H9 (cell line): ENCODE measurements around the gene CD46. TPM values are rescaled to one million over a fixed set of nuclear protein-coding genes. Genes with fewer than 3 reads are reported as not detected.

Experiments used
- DNase-seq: peaks from one replicate; pipeline ENCODE4 v3.0.0-alpha.2; 2017
- H2AFZ ChIP-seq: one replicate; pipeline ENCODE4 v1.6.1; 2013; ENCODE audit warnings: mild to moderate bottlenecking, low read length, control low read depth, moderate library complexity
- H2AK5ac ChIP-seq: 2 replicates; pipeline ENCODE4 v1.6.1; 2013; ENCODE audit warnings: low read length, control low read depth, mixed read lengths; ENCODE audit not compliant: insufficient read length
- H2BK120ac ChIP-seq: one replicate; pipeline ENCODE4 v1.6.1; 2013; ENCODE audit warnings: low read depth, mild to moderate bottlenecking, low read length, control low read depth, inconsistent platforms; ENCODE audit not compliant: poor library complexity, severe bottlenecking
- H2BK12ac ChIP-seq: 2 replicates; pipeline ENCODE4 v1.6.1; 2013; ENCODE audit warnings: low read length, control low read depth, mixed read lengths, low read depth; ENCODE audit not compliant: insufficient read length
- H2BK15ac ChIP-seq: 2 replicates; pipeline ENCODE4 v1.6.1; 2013; ENCODE audit warnings: low read depth, low read length, control low read depth
- H2BK20ac ChIP-seq: one replicate; pipeline ENCODE4 v1.6.1; 2013; ENCODE audit warnings: low read depth, mild to moderate bottlenecking, low read length, control low read depth, inconsistent platforms; ENCODE audit not compliant: poor library complexity, severe bottlenecking
- H2BK5ac ChIP-seq: 2 replicates; pipeline ENCODE4 v1.6.1; 2013; ENCODE audit warnings: low read length, control low read depth, mixed read lengths; ENCODE audit not compliant: insufficient read length
- H3K14ac ChIP-seq: 2 replicates; pipeline ENCODE4 v1.6.1; 2013; ENCODE audit warnings: low read length, control low read depth; ENCODE audit not compliant: insufficient read depth
- H3K18ac ChIP-seq: 2 replicates; pipeline ENCODE4 v1.6.1; 2013; ENCODE audit warnings: low read depth, mild to moderate bottlenecking, mixed read lengths, low read length, control low read depth; ENCODE audit not compliant: insufficient read length
- H3K23ac ChIP-seq: 2 replicates; pipeline ENCODE4 v1.6.1; 2013; ENCODE audit warnings: low read length, control low read depth, mixed read lengths, low read depth; ENCODE audit not compliant: insufficient read length
- H3K23me2 ChIP-seq: 2 replicates; pipeline ENCODE4 v1.6.1; 2013; ENCODE audit warnings: low read depth, mild to moderate bottlenecking, mixed read lengths, low read length, control low read depth; ENCODE audit not compliant: insufficient read length, poor library complexity, severe bottlenecking
- H3K27ac ChIP-seq: 2 replicates; pipeline ENCODE4 v1.5.1; 2013; ENCODE audit warnings: low read length, control low read depth, mixed read lengths, low read depth; ENCODE audit not compliant: insufficient read length
- H3K27me3 ChIP-seq: 2 replicates; pipeline ENCODE4 v1.6.1; 2013; ENCODE audit warnings: low read length, control low read depth, inconsistent platforms; ENCODE audit not compliant: insufficient read depth
- H3K4ac ChIP-seq: 2 replicates; pipeline ENCODE4 v1.6.1; 2013; ENCODE audit warnings: low read depth, mild to moderate bottlenecking, control low read depth, inconsistent platforms, low read length, moderate library complexity
- H3K4me1 ChIP-seq: 2 replicates; pipeline ENCODE4 v1.6.1; 2013; ENCODE audit warnings: low read length, control low read depth, inconsistent platforms; ENCODE audit not compliant: insufficient read depth
- H3K4me2 ChIP-seq: 2 replicates; pipeline ENCODE4 v1.6.1; 2013; ENCODE audit warnings: low read length, control low read depth, mixed read lengths; ENCODE audit not compliant: insufficient read length, insufficient read depth
- H3K56ac ChIP-seq: 2 replicates; pipeline ENCODE4 v1.6.1; 2013; ENCODE audit warnings: low read depth, mild to moderate bottlenecking, mixed read lengths, low read length, control low read depth; ENCODE audit not compliant: insufficient read length
- H3K79me1 ChIP-seq: 2 replicates; pipeline ENCODE4 v1.6.1; 2013; ENCODE audit warnings: low read depth, mild to moderate bottlenecking, moderate library complexity, low read length, control low read depth, inconsistent platforms; ENCODE audit not compliant: insufficient read depth, poor library complexity, severe bottlenecking
- H3K79me2 ChIP-seq: 2 replicates; pipeline ENCODE4 v1.6.1; 2013; ENCODE audit warnings: low read length, control low read depth, inconsistent platforms; ENCODE audit not compliant: insufficient read depth
- H3K9ac ChIP-seq: 2 replicates; pipeline ENCODE4 v1.6.1; 2013; ENCODE audit warnings: low read length, control low read depth, mixed read lengths; ENCODE audit not compliant: insufficient read length; ENCODE audit errors: extremely low read depth
- H3K9me3 ChIP-seq: one replicate; pipeline ENCODE4 v1.6.1; 2013; ENCODE audit warnings: low read depth, low read length, inconsistent platforms; ENCODE audit not compliant: control insufficient read depth
- H3T11ph ChIP-seq: one replicate; pipeline ENCODE4 v1.6.1; 2013; ENCODE audit warnings: mild to moderate bottlenecking, low read length, control low read depth, inconsistent platforms
- H4K20me1 ChIP-seq: one replicate; pipeline ENCODE4 v1.6.1; 2013; ENCODE audit not compliant: control insufficient read depth, insufficient read length, insufficient read depth
- H4K5ac ChIP-seq: 2 replicates; pipeline ENCODE4 v1.6.1; 2013; ENCODE audit warnings: low read depth, mild to moderate bottlenecking, mixed read lengths, low read length, control low read depth; ENCODE audit not compliant: insufficient read length
- H4K8ac ChIP-seq: replicated peaks from 2 replicates; pipeline ENCODE4 v1.6.1; 2013; ENCODE audit warnings: low read length, control low read depth, mixed read lengths, low read depth; ENCODE audit not compliant: insufficient read length
- H4K91ac ChIP-seq: 2 replicates; pipeline ENCODE4 v1.6.1; 2013; ENCODE audit warnings: low read depth, mild to moderate bottlenecking, moderate library complexity, mixed read lengths, low read length, control low read depth; ENCODE audit not compliant: insufficient read length
- H3K27ac Mint-ChIP-seq, 3 experiments: 2 replicates in 2 of 3; 3 replicates in 1 of 3; pipeline ENCODE4 v1.8.0; 2020 to 2021; ENCODE audit warnings: mixed read lengths in 3 of 3, mild to moderate bottlenecking in 1 of 3, moderate library complexity in 1 of 3
- H3K27me3 Mint-ChIP-seq: 2 replicates; pipeline ENCODE4 v1.8.0; 2021; ENCODE audit warnings: low read depth, mild to moderate bottlenecking, moderate library complexity, mixed read lengths
- H3K36me3 Mint-ChIP-seq, 3 experiments: 2 replicates in 2 of 3; 3 replicates in 1 of 3; pipeline ENCODE4 v1.8.0; 2020 to 2021; ENCODE audit warnings: low read depth in 3 of 3, mixed read lengths in 3 of 3; ENCODE audit not compliant: insufficient read depth in 1 of 3
- H3K4me1 Mint-ChIP-seq, 2 experiments: 2 replicates each; pipeline ENCODE4 v1.8.0; 2020; ENCODE audit warnings: mixed read lengths in 2 of 2
- H3K4me3 Mint-ChIP-seq, 2 experiments: 2 replicates in 1 of 2; 3 replicates in 1 of 2; pipeline ENCODE4 v1.8.0; 2020 to 2021; ENCODE audit warnings: mild to moderate bottlenecking in 2 of 2, mixed read lengths in 2 of 2, moderate library complexity in 1 of 2
- H3K9me3 Mint-ChIP-seq, 2 experiments: 2 replicates in 1 of 2; 3 replicates in 1 of 2; pipeline ENCODE4 v1.8.0; 2020; ENCODE audit warnings: mild to moderate bottlenecking in 2 of 2, mixed read lengths in 2 of 2, moderate library complexity in 1 of 2
- WGBS: extraction: QIAGEN DNeasy Blood & Tissue Kit; methylation state at CpG from one replicate; pipeline ENCODE4 v1.1.7; 2013; ENCODE audit warnings: missing lambda C conversion rate, low lambda C conversion rate, mixed read lengths; ENCODE audit not compliant: insufficient read length; ENCODE audit errors: extremely low coverage; 5-methylcytosine and 5-hydroxymethylcytosine counted together
- total RNA-seq: library from RNA; stranded (reverse); gene quantifications from 2 replicates; pipeline ENCODE4 v1.2.1, GENCODE V29; 2021
- TF ChIP-seq, protein P1 (sequence below): fragments of 200-600 bp; sonication (generic); conservative IDR thresholded peaks from 3 replicates; pipeline ENCODE4 v1.8.0; 2021; ENCODE audit warnings: antibody characterized with exemption, mild to moderate bottlenecking

CD46 gene
- total RNA-seq, 1 experiment from 2014 or later = 89.2 TPM

DNA sequence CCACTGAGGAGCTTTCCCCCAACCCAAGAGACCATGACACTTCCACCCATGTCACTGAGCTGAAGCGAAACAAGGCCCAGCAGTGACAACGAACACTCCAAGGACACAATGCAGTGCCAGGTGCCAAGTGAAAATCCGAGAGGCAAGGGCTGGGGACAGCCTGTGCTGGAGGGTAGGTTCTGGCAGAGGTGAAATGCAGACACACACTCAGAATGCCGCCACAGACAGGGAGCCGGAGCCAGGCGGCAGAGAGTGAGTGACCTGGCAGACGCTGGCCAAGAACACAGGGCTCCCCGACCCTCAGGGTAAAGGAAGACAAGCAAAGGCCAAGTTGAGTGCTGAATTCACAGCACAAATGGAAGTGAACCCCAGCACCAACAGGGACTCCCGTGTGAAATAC, 78.9 kb downstream of the CD46 start:
- Mint-ChIP-seq H3K4me1 (peaks cover 3 to 9% of the 10 kb centered on the region in 2 experiments; a peak in 3 of 4 replicates), H3K27me3 (no peaks in the 10 kb centered on the region), H3K4me3 (no peak overlapping the region), H3K27ac (no peak overlapping the region; a peak in 1 of 7 replicates), H3K9me3 (no peaks in the 10 kb centered on the region), H3K36me3 (no peaks in the 10 kb centered on the region)
- no peak overlapping the region for H2BK5ac ChIP-seq
- no peak overlapping the region for H2AFZ ChIP-seq
- no peak overlapping the region for H2BK15ac ChIP-seq
- H3K14ac ChIP-seq = no peak overlapping the region; the same call in 1 of the 2 replicates
- no peaks in the 10 kb centered on the region for H3K4me1 ChIP-seq
- no peak overlapping the region for H3T11ph ChIP-seq
- no peaks in the 10 kb centered on the region for H3K23me2 ChIP-seq
- H3K27ac ChIP-seq = no peak overlapping the region
- no peak overlapping the region for H2AK5ac ChIP-seq
- no peaks in the 10 kb centered on the region for H3K9me3 ChIP-seq
- WGBS = no CpG with 5 or more reads among the region's 9 CpGs
- H3K79me2 ChIP-seq = no peaks in the 10 kb centered on the region
- no peak overlapping the region for H3K56ac ChIP-seq
- H3K18ac ChIP-seq = no peak overlapping the region
- H4K8ac ChIP-seq = no peak overlapping the region
- TF ChIP-seq, protein P1, sequence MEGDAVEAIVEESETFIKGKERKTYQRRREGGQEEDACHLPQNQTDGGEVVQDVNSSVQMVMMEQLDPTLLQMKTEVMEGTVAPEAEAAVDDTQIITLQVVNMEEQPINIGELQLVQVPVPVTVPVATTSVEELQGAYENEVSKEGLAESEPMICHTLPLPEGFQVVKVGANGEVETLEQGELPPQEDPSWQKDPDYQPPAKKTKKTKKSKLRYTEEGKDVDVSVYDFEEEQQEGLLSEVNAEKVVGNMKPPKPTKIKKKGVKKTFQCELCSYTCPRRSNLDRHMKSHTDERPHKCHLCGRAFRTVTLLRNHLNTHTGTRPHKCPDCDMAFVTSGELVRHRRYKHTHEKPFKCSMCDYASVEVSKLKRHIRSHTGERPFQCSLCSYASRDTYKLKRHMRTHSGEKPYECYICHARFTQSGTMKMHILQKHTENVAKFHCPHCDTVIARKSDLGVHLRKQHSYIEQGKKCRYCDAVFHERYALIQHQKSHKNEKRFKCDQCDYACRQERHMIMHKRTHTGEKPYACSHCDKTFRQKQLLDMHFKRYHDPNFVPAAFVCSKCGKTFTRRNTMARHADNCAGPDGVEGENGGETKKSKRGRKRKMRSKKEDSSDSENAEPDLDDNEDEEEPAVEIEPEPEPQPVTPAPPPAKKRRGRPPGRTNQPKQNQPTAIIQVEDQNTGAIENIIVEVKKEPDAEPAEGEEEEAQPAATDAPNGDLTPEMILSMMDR = no peak
- no peak overlapping the region for H3K9ac ChIP-seq
- no peak overlapping the region for H3K4me2 ChIP-seq
- no peaks in the 10 kb centered on the region for H3K79me1 ChIP-seq
- no peak overlapping the region for H2BK12ac ChIP-seq
- H2BK120ac ChIP-seq = no peak overlapping the region
- H2BK20ac ChIP-seq = no peak overlapping the region
- H3K23ac ChIP-seq = no peak overlapping the region
- H3K27me3 ChIP-seq = no peaks in the 10 kb centered on the region; the same call in 1 of the 2 replicates
- DNase-seq = no peak
- no peak overlapping the region for H4K5ac ChIP-seq
- no peak overlapping the region for H3K4ac ChIP-seq
- no peaks in the 10 kb centered on the region for H4K20me1 ChIP-seq
- no peak overlapping the region for H4K91ac ChIP-seq
